Tibial nerve (tissue), 4 donors: ENCODE data around the gene FMNL2. TPM values are rescaled to one million over a fixed set of nuclear protein-coding genes. Genes with fewer than 3 reads are reported as not detected.

Experiments used
- DNase-seq, 2 donors: peaks; one replicate each; pipeline ENCODE4 v3.0.0-alpha.2; 2019; ENCODE audit warnings: low spot score in 2 of 2
- H3K27ac ChIP-seq, 4 donors: fragments of 200-600 bp; sonication (generic) in 3 of 4; one replicate each; pipeline ENCODE4 v1.5.1; 2017 to 2019; ENCODE audit warnings: mild to moderate bottlenecking in 1 of 4
- H3K27me3 ChIP-seq, 2 donors: fragments of 200-600 bp; sonication (generic) in 1 of 2; one replicate each; pipeline versions ENCODE4 v1.5.1 to v1.6.0; 2017 to 2019
- H3K36me3 ChIP-seq, 3 donors: fragments of 200-600 bp; sonication (generic); one replicate each; pipeline ENCODE4 v1.5.1; 2018 to 2019
- H3K4me1 ChIP-seq, 4 donors: fragments of 200-600 bp; sonication (generic) in 3 of 4; one replicate each; pipeline ENCODE4 v1.5.1; 2017 to 2019
- H3K4me3 ChIP-seq, 4 donors: fragments of 200-600 bp; sonication (generic) in 3 of 4; one replicate each; pipeline ENCODE4 v1.5.1; 2017 to 2019; ENCODE audit warnings: mild to moderate bottlenecking in 1 of 4, moderate library complexity in 1 of 4
- H3K9me3 ChIP-seq, 4 donors: fragments of 200-600 bp; sonication (generic) in 3 of 4; one replicate each; pipeline ENCODE4 v1.5.1; 2017 to 2019
- EP300 ChIP-seq, 2 donors: sonication (generic); formaldehyde crosslinking; IDR thresholded peaks; one replicate each; pipeline ENCODE4 v1.6.1; 2017; ENCODE audit warnings: antibody characterized with exemption in 2 of 2, mild to moderate bottlenecking in 1 of 2
- POLR2A ChIP-seq, 2 donors: fragments of 450-650 bp; IDR thresholded peaks; one replicate each; pipeline ENCODE4 v1.6.1; 2017; ENCODE audit warnings: antibody characterized with exemption in 2 of 2, mild to moderate bottlenecking in 2 of 2, moderate library complexity in 2 of 2
- WGBS, 2 donors: methylation state at CpG; one replicate each; pipeline ENCODE4 v1.1.5; 2018; 5-methylcytosine and 5-hydroxymethylcytosine counted together
- total RNA-seq, 4 donors: library from RNA; depleted of rRNA; stranded (reverse); fragments of >200 nt; gene quantifications; one replicate each; pipeline ENCODE4 v1.1.0, GENCODE V29; 2016
- TF ChIP-seq, protein P1 (sequence below), 5 experiments: fragments of 200-600 bp in 3 of 5; fragments of 450-650 bp in 2 of 5; sonication (generic) in 3 of 5; IDR thresholded peaks; one replicate each; pipeline ENCODE4 v1.5.1; 2016 to 2019; ENCODE audit warnings: antibody characterized with exemption in 5 of 5, mild to moderate bottlenecking in 3 of 5, moderate library complexity in 2 of 5

Gene FMNL2
- total RNA-seq, 4 donors from 2014 or later = 94.5 to 131 (median 98.1) TPM

DNA sequence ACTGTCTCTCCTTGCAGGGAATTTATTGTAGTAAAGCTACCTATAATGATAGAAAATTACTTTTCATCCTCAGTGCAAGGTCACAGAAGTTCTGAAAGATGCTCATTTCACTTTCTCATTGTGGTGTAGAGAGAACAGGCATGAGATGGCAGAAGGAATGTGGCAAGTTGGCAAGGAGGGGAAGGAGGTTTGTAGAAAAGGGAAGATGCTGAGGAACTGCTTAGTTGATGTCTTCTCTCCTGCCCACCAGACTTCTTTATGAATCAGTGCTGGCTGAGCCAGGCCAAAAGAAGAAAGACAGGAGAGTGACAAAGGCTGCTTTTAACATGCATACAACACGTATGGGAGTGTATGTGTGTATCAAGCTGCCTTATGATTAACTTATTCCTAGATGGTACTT lies 217.9 kb downstream of the FMNL2 start:
- DNase-seq = no peak
- no peaks in the 10 kb centered on the region for H3K27me3 ChIP-seq
- no peak overlapping the region for H3K27ac ChIP-seq
- H3K36me3 ChIP-seq = peaks cover 0 to 8% (median 0%) of the 10 kb centered on the region in 3 donors
- peaks cover 0 to 33% (median 8%) of the 10 kb centered on the region in 4 donors for H3K4me1 ChIP-seq
- 64 to 69% methylated on average over 1 of the region's 1 CpG for WGBS, 2 donors
- H3K4me3 ChIP-seq = no peak overlapping the region
- H3K9me3 ChIP-seq = no peaks in the 10 kb centered on the region
- TF ChIP-seq POLR2A (IDR thresholded peaks at IDR 0.05) (no peak), EP300 (IDR thresholded peaks at IDR 0.05) (no peak)
- TF ChIP-seq, protein P1, sequence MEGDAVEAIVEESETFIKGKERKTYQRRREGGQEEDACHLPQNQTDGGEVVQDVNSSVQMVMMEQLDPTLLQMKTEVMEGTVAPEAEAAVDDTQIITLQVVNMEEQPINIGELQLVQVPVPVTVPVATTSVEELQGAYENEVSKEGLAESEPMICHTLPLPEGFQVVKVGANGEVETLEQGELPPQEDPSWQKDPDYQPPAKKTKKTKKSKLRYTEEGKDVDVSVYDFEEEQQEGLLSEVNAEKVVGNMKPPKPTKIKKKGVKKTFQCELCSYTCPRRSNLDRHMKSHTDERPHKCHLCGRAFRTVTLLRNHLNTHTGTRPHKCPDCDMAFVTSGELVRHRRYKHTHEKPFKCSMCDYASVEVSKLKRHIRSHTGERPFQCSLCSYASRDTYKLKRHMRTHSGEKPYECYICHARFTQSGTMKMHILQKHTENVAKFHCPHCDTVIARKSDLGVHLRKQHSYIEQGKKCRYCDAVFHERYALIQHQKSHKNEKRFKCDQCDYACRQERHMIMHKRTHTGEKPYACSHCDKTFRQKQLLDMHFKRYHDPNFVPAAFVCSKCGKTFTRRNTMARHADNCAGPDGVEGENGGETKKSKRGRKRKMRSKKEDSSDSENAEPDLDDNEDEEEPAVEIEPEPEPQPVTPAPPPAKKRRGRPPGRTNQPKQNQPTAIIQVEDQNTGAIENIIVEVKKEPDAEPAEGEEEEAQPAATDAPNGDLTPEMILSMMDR (IDR thresholded peaks at IDR 0.05) = no peak

DNA sequence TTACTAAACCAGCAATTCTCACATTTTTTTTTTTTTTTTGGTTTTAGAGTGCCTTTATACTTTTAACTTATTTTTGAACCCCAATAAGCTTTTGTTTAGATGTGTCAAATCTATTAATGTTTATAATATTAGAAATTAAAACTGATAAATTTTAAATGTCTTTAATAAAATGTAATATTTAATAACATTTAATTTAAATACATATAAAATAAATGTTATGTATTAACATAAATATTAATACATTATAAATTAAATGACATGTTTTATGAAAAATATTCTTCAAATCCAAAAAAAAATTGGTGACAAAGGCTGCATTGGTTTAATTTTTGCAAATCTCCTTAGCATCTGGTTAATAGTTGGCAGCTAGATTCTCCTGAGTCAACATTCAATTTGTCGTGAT lies 218.5 kb downstream of the FMNL2 start:
- peaks cover 0 to 8% (median 0%) of the 10 kb centered on the region in 3 donors for H3K36me3 ChIP-seq
- 80 to 83% methylated on average over 1 of the region's 1 CpG for WGBS, 2 donors
- peaks cover 0 to 33% (median 11%) of the 10 kb centered on the region in 4 donors for H3K4me1 ChIP-seq
- H3K4me3 ChIP-seq = no peak overlapping the region
- TF ChIP-seq POLR2A (IDR thresholded peaks at IDR 0.05) = no peak
- TF ChIP-seq EP300 (IDR thresholded peaks at IDR 0.05) = no peak
- TF ChIP-seq, protein P1 (IDR thresholded peaks at IDR 0.05) = no peak
- no peaks in the 10 kb centered on the region for H3K9me3 ChIP-seq
- DNase-seq = no peak
- no peak overlapping the region for H3K27ac ChIP-seq
- no peaks in the 10 kb centered on the region for H3K27me3 ChIP-seq

DNA sequence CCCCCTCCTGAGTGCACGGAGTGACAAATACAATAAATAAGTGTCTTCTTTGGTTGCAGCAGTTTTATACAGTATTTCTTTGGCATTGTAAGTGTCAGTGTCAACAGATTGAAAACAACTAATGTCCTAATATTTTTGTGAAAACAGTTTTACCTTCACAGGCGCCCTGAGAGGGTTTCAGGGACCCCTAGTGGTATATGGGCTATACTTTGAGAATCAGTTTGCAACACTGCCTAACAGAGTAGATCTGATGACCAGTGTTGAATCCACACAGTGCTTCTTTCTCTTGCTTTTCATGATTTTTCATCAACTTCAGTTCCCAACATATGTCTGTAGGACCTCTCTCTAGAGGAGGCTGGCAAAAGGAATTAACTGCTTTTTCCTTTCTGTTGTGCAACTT lies 220.1 kb downstream of the FMNL2 start:
- DNase-seq = no peak
- TF ChIP-seq EP300 (IDR thresholded peaks at IDR 0.05) (no peak), POLR2A (IDR thresholded peaks at IDR 0.05) (no peak)
- TF ChIP-seq, protein P1 (IDR thresholded peaks at IDR 0.05) = no peak
- H3K27me3 ChIP-seq = no peaks in the 10 kb centered on the region
- H3K36me3 ChIP-seq = no peaks in the 10 kb centered on the region
- 87 to 94% methylated on average over 2 of the region's 2 CpGs for WGBS, 2 donors
- no peak overlapping the region for H3K27ac ChIP-seq
- H3K9me3 ChIP-seq = no peaks in the 10 kb centered on the region
- peaks cover 0 to 47% (median 16%) of the 10 kb centered on the region in 4 donors for H3K4me1 ChIP-seq
- no peak overlapping the region for H3K4me3 ChIP-seq

DNA sequence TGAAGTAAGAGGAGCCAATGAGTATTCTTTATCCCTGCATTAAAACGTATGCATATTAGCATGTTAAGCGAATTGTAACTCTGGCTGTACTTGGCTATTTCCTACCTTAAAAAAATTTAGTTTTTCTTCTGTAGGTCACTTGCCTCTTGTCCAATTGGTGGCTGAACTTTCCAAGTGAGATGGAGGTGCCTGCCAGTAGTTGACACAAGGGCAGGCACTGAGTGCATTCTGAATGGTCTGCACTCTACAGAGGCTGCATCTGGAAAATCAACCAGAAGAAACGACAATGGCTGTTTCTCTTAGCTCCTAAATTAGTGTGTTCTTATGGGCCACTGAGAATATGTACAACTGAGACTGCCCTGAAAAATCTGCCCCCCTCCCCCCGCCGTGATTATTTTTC lies 221.5 kb downstream of the FMNL2 start:
- no peak for DNase-seq
- TF ChIP-seq EP300 (IDR thresholded peaks at IDR 0.05) = no peak
- TF ChIP-seq, protein P1 (IDR thresholded peaks at IDR 0.05) = no peak
- no peak for TF ChIP-seq POLR2A (IDR thresholded peaks at IDR 0.05)
- Histone ChIP-seq H3K4me1 (peaks cover 0 to 56% (median 21%) of the 10 kb centered on the region in 4 donors), H3K27me3 (no peaks in the 10 kb centered on the region), H3K4me3 (no peak overlapping the region), H3K9me3 (no peaks in the 10 kb centered on the region), H3K27ac (no peak overlapping the region), H3K36me3 (no peaks in the 10 kb centered on the region)
- WGBS, 2 donors = 79 to 86% methylated on average over 5 of the region's 5 CpGs

DNA sequence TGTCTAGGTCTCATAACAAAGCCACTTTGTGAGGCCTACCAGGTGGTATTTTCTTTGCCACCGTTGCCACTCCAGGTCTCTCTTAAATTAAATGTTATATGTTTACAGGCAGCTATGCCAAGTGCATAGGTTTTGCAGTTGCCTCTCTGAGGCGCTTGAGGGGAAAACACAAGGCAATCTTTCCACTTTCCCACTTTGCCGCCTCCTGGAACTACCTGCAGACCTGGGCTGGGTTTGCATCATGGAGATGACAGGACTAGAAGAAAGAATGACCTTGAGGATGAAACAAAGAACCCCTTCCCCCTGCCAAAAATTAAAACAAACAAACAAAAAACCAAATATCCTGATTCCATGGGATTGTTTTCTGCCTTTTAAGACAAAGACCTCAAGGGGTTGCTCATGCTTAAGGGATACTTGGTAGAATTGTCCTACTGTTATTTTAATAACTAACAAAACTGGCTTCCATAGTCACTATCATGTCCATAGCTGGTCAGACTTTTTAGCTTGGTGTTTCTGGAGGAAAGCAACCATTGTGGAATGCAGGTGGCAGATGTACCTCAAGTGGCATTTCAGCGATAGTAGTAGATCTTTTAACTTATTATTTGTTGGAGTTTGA lies 222.4 kb downstream of the FMNL2 start:
- H3K27me3 ChIP-seq = no peaks in the 10 kb centered on the region
- no peaks in the 10 kb centered on the region for H3K9me3 ChIP-seq
- TF ChIP-seq, protein P1 (IDR thresholded peaks at IDR 0.05) = no peak
- TF ChIP-seq POLR2A (IDR thresholded peaks at IDR 0.05) = no peak
- no peak for TF ChIP-seq EP300 (IDR thresholded peaks at IDR 0.05)
- 86 to 87% methylated on average over 4 of the region's 4 CpGs for WGBS, 2 donors
- peak overlapping the region in 1 of 4 donors; percentile 68 for H3K27ac ChIP-seq
- DNase-seq = no peak
- H3K36me3 ChIP-seq = no peaks in the 10 kb centered on the region
- H3K4me3 ChIP-seq = no peak overlapping the region
- peaks cover 0 to 56% (median 21%) of the 10 kb centered on the region in 4 donors for H3K4me1 ChIP-seq
